T1000 (cell line): ENCODE results near the gene FUZ.
A peak's percentile ranks its signal among the peaks of the same experiment; 100 is the strongest.

ENCODE experiments used
- DNase-seq: peaks from one replicate; lab custom pipeline; 2025; ENCODE audit warnings: mixed read lengths; lab: John Stamatoyannopoulos, UW

FUZ gene, protein sequence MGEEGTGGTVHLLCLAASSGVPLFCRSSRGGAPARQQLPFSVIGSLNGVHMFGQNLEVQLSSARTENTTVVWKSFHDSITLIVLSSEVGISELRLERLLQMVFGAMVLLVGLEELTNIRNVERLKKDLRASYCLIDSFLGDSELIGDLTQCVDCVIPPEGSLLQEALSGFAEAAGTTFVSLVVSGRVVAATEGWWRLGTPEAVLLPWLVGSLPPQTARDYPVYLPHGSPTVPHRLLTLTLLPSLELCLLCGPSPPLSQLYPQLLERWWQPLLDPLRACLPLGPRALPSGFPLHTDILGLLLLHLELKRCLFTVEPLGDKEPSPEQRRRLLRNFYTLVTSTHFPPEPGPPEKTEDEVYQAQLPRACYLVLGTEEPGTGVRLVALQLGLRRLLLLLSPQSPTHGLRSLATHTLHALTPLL

DNA sequence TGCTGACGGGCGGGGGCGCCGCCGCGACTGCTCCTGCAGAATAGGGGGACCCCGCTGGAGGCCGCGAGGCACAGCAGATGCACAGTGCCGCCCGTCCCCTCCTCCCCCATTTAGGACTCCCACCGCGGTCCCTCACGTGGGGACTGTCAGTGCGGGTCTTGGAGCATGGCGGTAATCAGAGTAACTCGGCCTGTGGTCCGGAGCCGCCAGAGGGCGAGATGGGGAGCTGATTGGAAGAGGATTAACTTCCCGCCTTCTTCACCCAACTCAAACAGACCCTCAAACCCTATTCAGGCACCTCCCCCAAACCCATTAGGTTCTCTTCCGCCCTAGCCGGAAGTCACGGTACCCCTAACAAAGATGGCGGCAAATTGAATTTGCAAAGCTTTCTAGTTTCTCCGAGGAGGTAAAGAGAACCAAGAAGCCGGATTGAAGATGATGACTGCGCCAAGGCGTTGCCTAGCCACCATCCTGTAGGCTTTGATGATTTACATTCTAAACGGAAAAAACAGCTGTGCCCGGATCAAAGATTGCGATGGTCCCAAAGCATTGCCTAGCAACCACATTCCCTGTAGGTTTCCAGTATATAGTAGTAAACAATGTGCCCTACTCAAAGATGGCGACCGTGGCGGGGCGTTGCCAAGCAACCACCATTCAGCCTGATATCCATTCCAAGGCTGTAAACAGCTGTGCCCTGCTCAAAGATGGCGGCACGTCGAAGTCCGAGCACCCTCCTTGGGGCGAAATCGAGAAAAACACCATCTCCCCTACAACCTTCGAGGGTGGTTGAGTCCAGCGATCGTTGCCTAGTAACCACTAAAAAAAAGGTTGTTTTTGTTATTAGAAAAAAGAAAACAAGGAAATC is at the start of gene FUZ:
Gene FUZ, minus strand, starts transcription at position 296 of the 865 bp plus-strand sequence. Its CDS starts 186 bp downstream, at position 110.
- DNase-seq = peak; percentile 92

DNA sequence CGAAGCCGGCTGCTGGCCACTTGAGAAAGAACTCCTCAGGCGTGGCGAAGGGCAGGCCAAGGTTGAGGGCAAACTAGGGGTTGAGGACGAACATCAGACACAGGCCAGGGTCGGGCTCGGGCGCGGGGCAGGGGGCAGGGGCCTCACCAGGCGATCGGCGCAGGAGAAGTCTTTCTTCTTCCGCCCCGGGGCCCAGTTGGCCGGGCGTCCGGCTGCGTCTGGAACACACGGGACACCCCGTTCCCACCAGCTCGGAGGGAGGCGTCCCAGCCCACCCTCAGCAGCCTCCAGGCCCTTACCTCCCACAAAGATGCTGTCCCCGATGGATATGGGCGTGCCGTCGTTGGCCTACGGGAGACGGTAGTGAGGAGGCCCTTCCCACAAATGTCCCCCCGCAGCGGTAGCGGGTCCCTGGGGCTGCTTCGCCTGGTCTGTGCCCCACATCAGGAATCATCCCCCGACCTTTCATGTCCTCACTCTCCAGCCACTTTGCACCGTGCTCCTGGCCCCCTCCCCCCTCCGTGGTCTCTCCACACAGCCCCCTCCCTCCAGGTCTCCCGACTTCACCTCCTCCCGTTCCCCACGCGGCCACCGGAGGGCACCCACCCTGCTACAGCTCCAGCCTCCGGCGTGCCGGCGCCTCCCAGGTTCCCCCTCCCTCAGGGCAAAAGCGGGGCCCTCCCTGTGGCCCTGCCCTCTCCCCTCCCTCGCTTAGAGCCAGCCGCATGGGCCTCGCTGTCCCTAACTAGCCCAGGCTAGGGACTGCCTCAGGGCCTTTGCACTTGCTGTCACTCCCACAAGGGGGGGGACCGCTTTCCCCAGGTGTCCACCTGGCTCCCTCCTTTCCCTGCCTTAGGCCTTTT is 49.5 kb upstream of the FUZ start:
- no peak for DNase-seq

DNA sequence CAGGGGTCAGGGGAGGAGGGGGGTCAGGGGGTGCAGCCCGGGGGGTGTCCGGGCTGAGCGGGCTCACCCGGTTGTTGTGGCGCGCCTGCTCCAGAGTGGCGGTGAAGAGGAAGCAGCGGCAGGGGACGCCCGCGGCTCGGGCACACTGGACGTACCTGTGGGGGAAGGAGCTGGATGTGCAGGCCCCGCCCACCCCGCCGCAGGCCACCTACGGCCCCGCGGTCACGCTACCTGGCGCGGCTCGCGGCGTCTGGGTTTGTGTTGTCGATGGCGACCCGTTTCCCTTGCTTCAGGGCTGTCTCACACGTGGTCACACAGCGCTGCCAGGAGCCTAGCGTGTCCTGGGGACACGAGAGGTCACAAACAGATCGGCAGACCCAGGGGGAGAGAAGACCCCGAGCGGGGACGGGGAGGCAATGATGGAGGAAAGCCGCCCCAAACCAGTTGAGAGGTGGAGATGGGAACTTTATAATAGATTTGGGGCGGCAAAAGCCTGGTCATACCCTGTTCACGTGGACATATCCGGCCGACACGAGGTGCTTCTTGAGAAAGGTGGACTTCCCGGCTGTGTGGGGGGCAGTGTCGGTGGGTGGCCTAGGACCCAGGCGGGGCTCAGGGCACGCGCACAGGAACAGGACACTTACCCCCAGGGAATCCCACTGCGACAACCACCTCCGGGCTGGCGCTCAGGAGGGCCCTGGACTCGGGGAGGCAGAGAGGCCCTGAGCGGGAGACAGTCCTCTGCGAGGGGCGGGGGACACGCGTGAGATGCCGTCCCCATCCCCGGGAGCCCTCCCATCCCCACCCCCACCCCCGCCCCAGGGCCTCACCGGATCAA is 48.7 kb upstream of the FUZ start:
- DNase-seq = no peak

DNA sequence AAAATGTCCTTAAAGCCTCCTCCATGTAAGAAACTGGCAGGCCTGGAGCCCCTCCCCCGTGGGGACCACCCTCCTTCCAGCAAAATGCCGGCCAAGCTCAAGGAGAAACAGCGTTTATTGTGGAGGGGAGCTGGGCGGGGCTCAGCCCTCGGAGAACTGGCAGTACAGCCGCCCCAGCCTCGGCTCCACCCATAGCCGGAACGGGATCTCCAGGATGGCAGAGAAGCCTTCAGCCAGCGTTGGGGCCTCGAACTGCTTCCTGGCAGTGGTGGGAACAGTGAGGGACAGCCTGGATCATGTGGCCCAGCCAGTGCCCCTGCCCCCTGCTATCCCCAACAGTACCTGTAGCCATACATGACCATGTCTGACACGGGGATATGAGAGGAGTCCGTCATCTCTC is 48.0 kb upstream of the FUZ start:
- DNase-seq = no peak

DNA sequence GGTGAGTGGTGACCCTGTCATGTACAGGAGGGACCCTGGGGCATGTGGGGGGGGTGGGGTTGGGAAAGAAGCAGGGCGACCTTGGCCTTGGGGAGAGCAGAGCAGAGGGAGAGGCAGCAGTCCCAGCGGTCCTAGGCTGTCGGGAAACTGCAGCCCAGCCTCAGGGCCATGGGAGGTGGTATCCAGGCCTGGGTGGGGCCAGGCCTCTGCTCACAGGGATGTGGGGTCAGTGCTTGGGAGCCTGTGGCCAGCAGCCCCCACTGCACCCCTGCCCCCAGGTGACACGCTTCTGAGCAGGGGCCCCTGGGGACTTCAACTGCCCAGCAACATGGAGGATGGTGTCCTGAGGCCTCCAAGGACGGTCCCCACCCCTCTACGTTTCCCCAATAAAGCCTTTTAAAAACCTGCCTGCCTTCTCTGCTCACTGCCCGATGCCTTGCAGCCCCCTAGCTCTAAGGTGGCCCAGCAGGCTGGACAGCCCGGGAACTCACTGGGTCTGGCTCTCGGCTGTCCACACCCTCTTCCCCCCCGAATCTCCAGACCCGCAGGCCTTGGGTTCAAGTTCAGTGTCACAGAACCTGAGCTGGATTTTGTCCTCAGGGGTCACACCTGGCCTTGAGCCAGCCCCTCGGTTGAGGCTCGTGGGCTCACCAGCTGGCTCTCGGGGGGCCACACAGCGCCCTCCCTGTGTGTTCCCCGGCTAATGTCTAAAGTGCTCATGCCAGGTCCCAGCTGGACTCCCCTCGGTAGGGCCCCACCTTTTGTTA is 47.4 kb upstream of the FUZ start:
- no peak for DNase-seq

DNA sequence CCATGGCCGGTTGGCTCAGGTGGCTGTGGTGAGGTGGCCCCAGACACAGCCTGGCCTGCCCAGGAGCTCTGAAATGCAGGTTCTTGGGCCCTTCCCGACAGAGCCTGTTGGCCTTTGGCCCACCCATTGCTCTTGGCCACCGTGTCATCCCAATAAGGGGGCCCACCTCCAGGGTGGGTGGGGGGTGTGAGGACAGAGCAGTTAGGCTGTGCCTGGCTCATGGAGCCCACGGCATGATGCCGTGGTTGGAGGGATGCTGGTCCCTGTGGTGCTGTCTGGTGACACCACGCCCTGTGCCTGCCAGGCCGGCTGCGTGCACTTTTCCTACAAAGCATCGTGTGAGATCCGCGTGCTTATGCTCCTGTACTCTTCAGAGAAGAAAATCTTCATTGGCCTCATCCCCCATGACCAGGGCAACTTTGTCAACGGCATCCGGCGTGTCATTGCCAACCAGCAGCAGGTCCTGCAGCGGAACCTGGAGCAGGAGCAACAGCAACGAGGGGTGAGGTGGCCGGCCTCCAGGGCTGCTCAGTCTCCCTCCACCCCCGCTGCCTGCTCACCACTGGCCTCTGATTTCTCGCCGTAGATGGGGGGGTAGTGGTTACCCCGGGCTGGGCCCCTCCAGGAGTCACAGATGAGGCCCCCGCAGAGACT is 46.7 kb upstream of the FUZ start:
- no peak for DNase-seq

DNA sequence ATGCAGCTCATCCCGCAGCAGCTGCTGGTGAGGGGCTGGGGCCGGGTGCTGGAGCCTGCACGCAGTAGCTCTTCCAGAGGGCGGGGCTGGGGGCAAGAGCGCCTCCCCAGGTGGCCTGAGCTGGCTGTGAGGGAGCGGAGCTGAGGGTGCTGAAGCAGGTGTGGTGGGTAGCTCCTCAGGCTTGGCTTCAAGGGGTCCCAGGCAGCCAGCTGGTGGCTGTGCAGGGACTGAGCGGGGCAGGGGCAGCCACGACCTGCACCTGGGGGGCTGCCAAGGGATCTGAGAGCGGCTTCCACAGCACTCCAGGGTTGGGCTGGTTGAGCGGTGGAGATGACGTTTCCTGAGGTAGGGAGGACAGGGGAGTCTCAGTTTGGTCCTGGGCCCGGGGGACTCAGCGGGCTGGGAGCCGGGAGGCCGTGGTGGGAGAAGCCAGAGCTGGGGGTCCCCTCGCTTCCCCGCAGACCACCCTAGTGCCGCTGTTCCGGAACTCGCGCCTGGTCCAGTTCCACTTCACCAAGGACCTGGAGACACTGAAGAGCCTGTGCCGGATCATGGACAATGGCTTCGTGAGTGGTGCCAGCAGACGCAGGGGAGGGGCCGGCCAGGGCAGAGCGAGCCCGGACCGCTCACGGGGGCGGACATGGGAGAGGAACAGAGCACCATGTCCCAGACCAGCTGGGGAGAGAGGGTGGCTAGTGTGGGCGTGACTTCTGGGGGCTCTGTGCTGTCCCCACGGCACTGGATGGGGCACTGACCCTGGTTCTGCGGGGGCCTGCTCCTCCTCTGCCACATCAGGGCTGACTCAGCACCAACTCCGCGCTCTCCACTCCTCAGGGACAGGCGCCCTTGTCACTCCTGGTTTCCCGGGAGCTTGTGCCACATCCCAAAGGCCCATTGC is 45.2 kb upstream of the FUZ start:
- no peak for DNase-seq

DNA sequence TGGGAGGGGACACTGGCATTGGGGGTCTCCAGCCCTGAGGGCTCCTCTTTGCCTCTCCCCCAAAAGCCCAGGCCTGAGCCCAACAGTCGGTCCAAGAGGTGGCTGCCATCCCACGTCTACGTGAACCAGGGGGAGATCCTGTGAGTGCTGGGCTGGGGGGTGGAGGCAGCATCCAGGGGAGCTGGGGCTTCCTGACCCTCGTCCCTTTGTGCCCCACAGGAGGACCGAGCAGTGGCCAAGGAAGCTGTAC is 44.7 kb upstream of the FUZ start:
- no peak for DNase-seq

DNA sequence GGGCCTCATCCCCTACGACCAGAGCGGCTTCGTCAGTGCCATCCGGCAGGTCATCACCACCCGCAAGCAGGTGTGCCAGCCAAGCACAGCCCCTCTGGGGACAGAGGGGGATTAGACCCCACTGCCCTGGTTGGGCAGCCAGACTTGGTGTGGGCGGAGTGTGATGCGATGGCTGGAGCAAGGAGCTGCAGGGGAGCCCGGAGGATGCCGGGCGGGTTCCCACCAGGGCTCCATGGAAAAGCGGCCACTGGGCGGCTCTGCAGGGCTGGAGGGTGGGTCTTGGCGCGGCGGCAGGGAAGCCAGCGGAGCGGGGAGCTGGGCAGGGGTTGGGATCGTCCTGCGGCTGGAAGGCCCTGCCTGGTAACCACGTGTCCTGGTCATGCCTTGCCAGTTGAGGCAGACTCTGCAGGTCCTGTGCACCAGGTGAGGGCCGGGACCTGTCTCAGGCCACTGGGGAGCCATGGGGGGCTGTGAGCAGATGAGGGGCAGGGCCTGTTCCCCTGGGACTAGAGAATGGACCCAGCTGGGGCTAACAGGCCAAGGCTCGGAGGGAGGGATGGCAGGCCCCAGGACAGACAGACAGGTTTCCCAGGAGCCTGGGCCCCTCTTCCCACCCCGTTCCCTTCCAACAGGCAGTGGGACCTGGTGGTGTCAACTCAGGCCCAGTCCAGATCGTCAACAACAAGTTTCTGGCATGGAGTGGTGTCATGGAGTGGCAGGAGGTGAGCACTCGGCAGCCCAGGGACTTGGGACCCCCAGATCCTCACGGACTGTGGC is 44.2 kb upstream of the FUZ start:
- DNase-seq = no peak

DNA sequence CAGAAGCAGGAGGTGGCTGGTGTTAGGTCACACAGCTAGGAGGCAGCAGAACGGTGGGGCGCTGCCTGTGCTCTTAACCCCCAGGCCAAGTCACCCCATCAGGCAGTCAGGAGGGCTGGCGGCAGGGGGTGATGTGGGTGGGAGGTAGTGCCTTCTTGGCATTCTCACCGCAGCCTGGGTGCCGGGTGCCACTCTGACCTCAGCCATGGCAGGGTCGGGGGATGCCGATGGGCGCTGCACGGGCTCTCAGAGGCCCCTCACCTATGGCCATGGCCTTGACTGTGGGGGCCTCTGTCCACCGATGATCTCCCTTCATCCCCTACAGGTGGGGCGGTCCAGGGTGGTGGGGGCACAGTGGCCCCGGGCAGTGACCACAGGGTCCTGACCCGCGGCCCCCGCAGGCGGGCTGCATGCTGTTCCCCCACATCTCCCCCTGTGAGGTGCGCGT is 43.5 kb upstream of the FUZ start:
- DNase-seq = no peak

DNA sequence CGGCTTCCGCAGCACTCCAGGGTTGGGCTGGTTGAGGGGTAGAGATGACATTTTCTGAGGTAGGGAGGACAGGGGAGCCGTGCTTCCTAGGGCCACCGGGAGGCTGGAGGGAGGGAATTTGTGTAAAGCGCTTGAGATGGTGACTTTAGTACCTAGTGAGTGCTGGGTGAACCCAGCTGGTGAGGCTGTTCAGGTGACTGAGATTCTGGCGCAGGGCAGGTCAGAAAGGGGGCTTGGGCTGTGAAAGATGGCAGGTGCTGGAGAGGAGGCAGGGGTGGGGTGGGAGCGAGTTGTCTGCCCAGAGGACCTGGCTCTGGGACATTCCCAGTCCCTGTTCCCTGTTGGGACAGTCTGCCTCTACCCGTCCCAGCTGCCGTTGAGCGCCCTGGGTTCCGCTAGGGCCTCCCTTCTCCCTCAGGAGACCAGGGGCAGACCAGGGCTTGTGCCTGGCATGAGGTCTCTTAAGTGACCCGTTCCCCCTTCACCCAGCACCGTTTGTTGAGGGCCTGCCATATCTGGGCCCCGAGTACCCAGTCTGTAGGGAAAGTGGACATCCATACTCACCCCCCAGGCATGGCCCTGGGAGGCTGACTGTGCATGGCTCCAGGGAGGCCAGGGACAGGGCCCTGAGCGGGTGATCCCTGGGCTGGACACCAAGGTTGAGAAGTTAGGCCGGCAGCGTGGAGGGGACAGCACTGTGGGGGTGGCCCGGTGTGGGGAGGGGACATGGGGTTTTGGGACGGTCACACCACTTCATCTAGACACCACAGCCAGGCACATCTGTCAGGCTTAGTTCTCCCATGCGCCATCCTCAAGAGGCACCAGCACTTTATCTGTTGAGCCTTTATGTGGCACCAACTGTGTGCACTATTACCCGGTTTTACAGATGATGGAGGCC is 42.8 kb upstream of the FUZ start:
- DNase-seq = no peak

DNA sequence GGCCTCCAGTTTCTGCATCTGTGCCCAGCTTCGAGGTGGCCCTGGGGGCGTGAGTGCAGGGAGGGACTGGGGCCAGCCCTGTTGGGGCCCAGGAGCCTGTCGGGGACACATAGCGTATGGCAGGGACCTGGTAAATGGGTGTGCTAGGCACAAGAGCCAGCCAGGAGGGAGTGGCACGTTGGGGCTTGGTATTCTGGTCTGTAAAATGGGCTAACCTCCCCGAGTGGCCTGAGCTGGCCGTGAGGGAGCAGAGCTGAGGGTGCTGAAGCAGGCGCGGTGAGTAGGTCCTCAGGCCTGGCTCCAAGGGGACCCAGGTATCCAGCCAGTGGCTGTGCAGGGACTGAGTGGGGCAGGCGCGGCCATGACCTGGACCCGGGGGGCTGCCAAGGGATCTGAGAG is 42.2 kb upstream of the FUZ start:
- no peak for DNase-seq

DNA sequence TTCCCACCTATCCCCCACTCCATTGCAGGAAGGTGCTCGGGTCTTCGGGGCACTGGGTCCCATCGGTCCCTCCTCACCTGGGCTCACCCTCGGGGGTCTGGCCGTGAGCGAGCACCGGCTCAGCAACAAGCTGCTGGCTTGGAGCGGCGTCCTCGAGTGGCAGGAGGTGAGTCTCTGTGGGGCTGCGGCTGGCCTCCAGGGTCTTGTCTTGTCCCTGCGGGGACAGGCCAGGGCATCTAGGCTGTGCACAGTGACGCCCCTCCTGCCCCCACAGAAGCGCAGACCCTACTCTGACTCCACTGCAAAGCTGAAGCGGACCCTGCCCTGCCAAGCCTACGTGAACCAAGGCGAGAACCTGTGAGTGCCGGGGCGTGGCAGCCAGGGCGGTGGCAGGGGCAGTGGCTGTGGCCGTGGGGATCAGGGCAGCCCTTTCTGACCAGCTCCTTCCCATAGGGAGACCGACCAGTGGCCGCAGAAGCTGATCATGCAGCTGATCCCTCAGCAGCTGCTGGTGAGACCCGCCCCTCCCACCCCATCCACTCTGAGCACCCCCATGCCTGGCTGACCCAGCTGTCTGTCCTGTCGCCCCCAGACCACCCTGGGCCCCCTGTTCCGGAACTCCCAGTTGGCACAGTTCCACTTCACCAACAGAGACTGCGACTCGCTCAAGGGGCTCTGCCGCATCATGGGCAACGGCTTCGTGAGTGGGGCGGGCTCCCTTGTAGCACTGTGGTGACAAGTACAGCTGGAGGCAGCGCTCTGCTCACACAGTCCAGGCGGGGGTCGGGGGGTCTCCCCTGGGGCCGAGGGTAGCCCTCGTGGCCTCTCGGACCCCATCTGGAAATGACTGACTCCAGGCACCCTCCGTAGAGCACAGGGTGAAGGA is 41.5 kb upstream of the FUZ start:
- no peak for DNase-seq

DNA sequence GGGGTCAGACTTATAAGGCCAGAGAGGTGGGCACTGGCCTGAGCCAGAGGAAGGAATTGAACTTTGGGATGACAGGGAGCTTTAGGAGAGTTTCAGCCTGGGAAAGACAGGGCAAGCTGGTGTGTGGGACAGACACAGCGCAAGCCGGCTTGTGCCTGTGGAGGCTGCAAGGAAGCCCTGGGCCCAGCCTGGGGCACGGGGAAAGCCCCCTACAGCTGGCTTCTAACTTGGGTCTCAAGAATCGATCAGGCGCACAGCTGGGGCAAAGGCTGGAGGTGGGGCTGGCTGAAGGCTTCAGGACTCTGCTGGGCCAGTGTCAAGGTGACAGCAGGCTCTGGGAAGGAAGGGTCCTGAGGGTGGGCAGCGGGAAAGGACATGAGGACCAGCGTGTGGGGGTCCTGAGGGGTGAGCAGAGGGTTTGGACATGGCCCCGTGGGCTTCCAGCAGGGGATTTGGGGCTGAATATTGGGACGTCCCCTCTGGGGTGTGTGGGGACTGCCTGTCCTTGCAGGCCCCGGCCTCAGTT is 40.8 kb upstream of the FUZ start:
- no peak for DNase-seq

DNA sequence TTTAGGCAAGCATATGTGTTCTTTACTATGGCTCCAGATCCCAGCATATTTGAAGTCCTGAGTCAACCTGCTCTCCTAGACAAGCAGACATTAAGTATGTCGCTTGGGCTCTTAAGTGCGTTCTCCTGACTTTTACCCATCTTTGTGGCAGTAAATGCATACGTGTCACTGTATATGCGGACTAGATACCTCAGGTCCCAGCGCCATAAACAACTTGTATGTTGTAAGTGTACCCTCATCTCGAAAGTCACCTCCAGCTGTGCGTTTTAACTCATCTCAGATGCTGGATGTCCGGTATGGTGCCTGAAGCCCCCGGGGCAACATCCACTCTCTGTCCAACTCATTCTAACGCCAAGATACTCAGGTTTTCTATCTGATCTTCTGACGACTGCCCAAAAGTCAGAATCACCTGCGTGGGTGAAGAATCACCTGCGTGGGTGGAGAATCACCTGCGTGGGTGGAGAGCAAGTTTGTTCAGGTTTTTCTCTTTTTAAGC is 39.6 kb upstream of the FUZ start:
- DNase-seq = no peak
